HG02798 (cell line): ENCODE results near the gene RNF123.
A peak's percentile ranks its signal among the peaks of the same experiment; 100 is the strongest.

ENCODE experiments used
- ATAC-seq: cut with Tn5 transposase; IDR thresholded peaks from one replicate; pipeline ENCODE4 v1.9.1; 2021; ENCODE audit warnings: mild to moderate bottlenecking; ENCODE audit not compliant: unreplicated experiment, poor library complexity

RNF123 gene

GRCh38 chr3:49717211-49717958, 28.0 kb downstream of the RNF123 start:
- no peak for ATAC-seq

GRCh38 chr3:49717959-49718857, 28.9 kb downstream of the RNF123 start:
- no peak for ATAC-seq

GRCh38 chr3:49718858-49719213, 29.5 kb downstream of the RNF123 start:
- no peak for ATAC-seq

- ATAC-seq: peak; percentile 49
Measured at GRCh38 chr3:49719214-49719884, 30.0 kb downstream of the RNF123 start, which contains the start of gene AMIGO3. Gene AMIGO3 (minus strand): TSS chr3:49719684. CDS start chr3:49719465, 219 bp downstream.

- ATAC-seq: no peak
Measured at GRCh38 chr3:49720855-49721595, 31.7 kb downstream of the RNF123 start.

GRCh38 chr3:49721596-49721895, 32.2 kb downstream of the RNF123 start:
- no peak for ATAC-seq

- ATAC-seq: no peak
Measured at GRCh38 chr3:49721896-49722781, 32.8 kb downstream of the RNF123 start.

- no peak for ATAC-seq
Measured at GRCh38 chr3:49722896-49723295, 33.5 kb downstream of the RNF123 start.

- no peak for ATAC-seq
Measured at GRCh38 chr3:49723296-49723627, 33.9 kb downstream of the RNF123 start.

GRCh38 chr3:49723628-49724551, 34.5 kb downstream of the RNF123 start, which contains the start of gene GMPPB:
Gene GMPPB (minus strand): TSS chr3:49723951. CDS start chr3:49723726, 225 bp downstream.
- ATAC-seq: peak; percentile 85

- no peak for ATAC-seq
Measured at GRCh38 chr3:49724586-49724985, 35.2 kb downstream of the RNF123 start.

GRCh38 chr3:49725906-49726681, 36.7 kb downstream of the RNF123 start:
- ATAC-seq: no peak

- ATAC-seq: no peak
Measured at GRCh38 chr3:49727154-49727923, 38.0 kb downstream of the RNF123 start.

- ATAC-seq: no peak
Measured at GRCh38 chr3:49727924-49728361, 38.6 kb downstream of the RNF123 start.

- ATAC-seq: no peak
Measured at GRCh38 chr3:49729966-49730609, 40.7 kb downstream of the RNF123 start.

GRCh38 chr3:49732597-49732996, 43.2 kb downstream of the RNF123 start:
- no peak for ATAC-seq
